Measurements from ENCODE around the gene MBTD1. TPM values are rescaled to one million over a fixed set of nuclear protein-coding genes. Genes with fewer than 3 reads are reported as not detected.

The MBTD1 gene
- total RNA-seq, 4 donors from 2014 or later: 17.3 to 26.9 (median 24.3) TPM

GRCh38 chr17:51289696-51290111 lies 29.9 kb upstream of the MBTD1 start:
- 84 to 89% methylated on average over 2 of the region's 2 CpGs for WGBS, 2 donors
- Histone ChIP-seq H3K9me3 (no peaks in the 10 kb centered on the region), H3K27me3 (no peaks in the 10 kb centered on the region), H3K27ac (no peak overlapping the region), H3K36me3 (peaks cover 25 to 45% of the 10 kb centered on the region in 2 donors), H3K4me3 (replicated peaks in 1 of 3) (no peak overlapping the region), H3K4me1 (no peaks in the 10 kb centered on the region)
- TF ChIP-seq CTCF (IDR thresholded peaks at IDR 0.05): no peak
- no peak for TF ChIP-seq POLR2A (IDR thresholded peaks at IDR 0.05)
- intact Hi-C loops (cut with DNase I): no loop called here
- DNase-seq: no peak

GRCh38 chr17:51287412-51287811 lies 27.6 kb upstream of the MBTD1 start:
- Histone ChIP-seq H3K9me3 (no peaks in the 10 kb centered on the region), H3K27ac (no peak overlapping the region), H3K36me3 (peaks cover 21 to 46% of the 10 kb centered on the region in 2 donors), H3K27me3 (no peaks in the 10 kb centered on the region), H3K4me3 (replicated peaks in 1 of 3) (no peak overlapping the region), H3K4me1 (no peaks in the 10 kb centered on the region)
- DNase-seq: no peak
- WGBS, 2 donors: 93 to 100% methylated on average over 1 of the region's 1 CpG
- TF ChIP-seq POLR2A (IDR thresholded peaks at IDR 0.05) (no peak), CTCF (IDR thresholded peaks at IDR 0.05) (no peak)
- intact Hi-C loops (cut with DNase I): no loop called here

- Histone ChIP-seq H3K36me3 (peaks cover 36 to 44% of the 10 kb centered on the region in 2 donors), H3K27me3 (no peaks in the 10 kb centered on the region), H3K4me3 (replicated peaks in 1 of 3) (no peak overlapping the region), H3K9me3 (no peaks in the 10 kb centered on the region), H3K4me1 (no peaks in the 10 kb centered on the region), H3K27ac (no peak overlapping the region)
- intact Hi-C loops (cut with DNase I): no loop called here
- TF ChIP-seq POLR2A (IDR thresholded peaks at IDR 0.05) (no peak), CTCF (IDR thresholded peaks at IDR 0.05) (no peak)
- no peak for DNase-seq
Measured at GRCh38 chr17:51279183-51279582, 19.3 kb upstream of the MBTD1 start.

- H3K27ac ChIP-seq: no peak overlapping the region
- no peaks in the 10 kb centered on the region for H3K9me3 ChIP-seq
- H3K27me3 ChIP-seq: no peaks in the 10 kb centered on the region
- no peaks in the 10 kb centered on the region for H3K4me1 ChIP-seq
- WGBS, 2 donors: 91 to 95% methylated on average over 1 of the region's 1 CpG
- DNase-seq: no peak
- TF ChIP-seq POLR2A (IDR thresholded peaks at IDR 0.05) (no peak), CTCF (IDR thresholded peaks at IDR 0.05) (no peak)
- H3K4me3 ChIP-seq (replicated peaks in 1 of 3): no peak overlapping the region
- H3K36me3 ChIP-seq: peaks cover 30 to 39% of the 10 kb centered on the region in 2 donors
- intact Hi-C loops (cut with DNase I): no loop called here
Measured at GRCh38 chr17:51275381-51275780, 15.5 kb upstream of the MBTD1 start.

- TF ChIP-seq POLR2A (IDR thresholded peaks at IDR 0.05) (no peak), CTCF (IDR thresholded peaks at IDR 0.05) (no peak)
- 92 to 93% methylated on average over 1 of the region's 1 CpG for WGBS, 2 donors
- intact Hi-C loops (cut with DNase I): no loop called here
- Histone ChIP-seq H3K4me1 (no peaks in the 10 kb centered on the region), H3K4me3 (replicated peaks in 1 of 3) (no peak overlapping the region), H3K27ac (no peak overlapping the region), H3K9me3 (no peaks in the 10 kb centered on the region), H3K36me3 (peaks cover 41 to 46% of the 10 kb centered on the region in 2 donors), H3K27me3 (no peaks in the 10 kb centered on the region)
- no peak for DNase-seq
Measured at GRCh38 chr17:51272812-51273211, 13.0 kb upstream of the MBTD1 start.
